Inflammatory macrophage (primary cell): ENCODE measurements around the gene SEC61G.

Experiments
- DNase-seq, 2 donors: peaks; one replicate each; pipeline ENCODE4 v3.0.0-alpha.2; 2020 to 2022
- total RNA-seq, 18 experiments: gene quantifications; one replicate each; lab custom pipeline; 2026; ENCODE audit warnings: mixed read lengths in 6 of 18, inconsistent platforms in 2 of 18; lab: John Stamatoyannopoulos, UW

Gene SEC61G
- 16.0 to 41.3 (median 28.2) reads per million in 18 experiments for total RNA-seq

- peak; percentile 98 to 99 for DNase-seq
These were observed at the start of gene SEC61G for GRCh38 chr7:54758702-54759592. TSS of gene SEC61G (minus strand) at chr7:54759211. CDS start at chr7:54757588, 1,623 bp downstream.

GRCh38 chr7:54802841-54803240 is 43.8 kb upstream of the SEC61G start:
- DNase-seq, result no peak

- no peak for DNase-seq
These were observed 43.1 kb upstream of the SEC61G start for GRCh38 chr7:54802114-54802513.

GRCh38 chr7:54799792-54800191 is 40.8 kb upstream of the SEC61G start:
- no peak for DNase-seq

- DNase-seq, result no peak
These were observed 39.5 kb upstream of the SEC61G start for GRCh38 chr7:54798530-54798929.

GRCh38 chr7:54796853-54797252 is 37.8 kb upstream of the SEC61G start:
- DNase-seq, result no peak

- no peak for DNase-seq
These were observed 37.1 kb upstream of the SEC61G start for GRCh38 chr7:54796150-54796549.

GRCh38 chr7:54792383-54792782 is 33.4 kb upstream of the SEC61G start:
- DNase-seq, result no peak

GRCh38 chr7:54788664-54789063 is 29.7 kb upstream of the SEC61G start:
- DNase-seq, result peak; percentile 15 to 21

- no peak for DNase-seq
These were observed 26.2 kb upstream of the SEC61G start for GRCh38 chr7:54785261-54785660.

- DNase-seq, result no peak
These were observed 24.9 kb upstream of the SEC61G start for GRCh38 chr7:54783952-54784351.

GRCh38 chr7:54782829-54783228 is 23.8 kb upstream of the SEC61G start:
- no peak for DNase-seq

GRCh38 chr7:54782314-54782713 is 23.3 kb upstream of the SEC61G start:
- DNase-seq, result no peak

- no peak for DNase-seq
These were observed 22.3 kb upstream of the SEC61G start for GRCh38 chr7:54781134-54781920.

- no peak for DNase-seq
These were observed 21.5 kb upstream of the SEC61G start for GRCh38 chr7:54780490-54780889.

GRCh38 chr7:54778696-54779540 is 19.9 kb upstream of the SEC61G start:
- DNase-seq, result no peak

GRCh38 chr7:54778166-54778565 is 19.2 kb upstream of the SEC61G start:
- no peak for DNase-seq

- DNase-seq, result no peak
These were observed 16.1 kb upstream of the SEC61G start for GRCh38 chr7:54774785-54775740.

- DNase-seq, result peak; percentile 59 to 63
These were observed 14.7 kb upstream of the SEC61G start for GRCh38 chr7:54773472-54774399.

GRCh38 chr7:54769203-54769602 is 10.2 kb upstream of the SEC61G start:
- DNase-seq, result no peak
